ENCODE results near the gene SHISA9. TPM values are rescaled to one million over a fixed set of nuclear protein-coding genes. Genes with fewer than 3 reads are reported as not detected.

SHISA9 gene
- total RNA-seq, 2 donors from 2014 or later, result 0.21 to 3.4 TPM

DNA sequence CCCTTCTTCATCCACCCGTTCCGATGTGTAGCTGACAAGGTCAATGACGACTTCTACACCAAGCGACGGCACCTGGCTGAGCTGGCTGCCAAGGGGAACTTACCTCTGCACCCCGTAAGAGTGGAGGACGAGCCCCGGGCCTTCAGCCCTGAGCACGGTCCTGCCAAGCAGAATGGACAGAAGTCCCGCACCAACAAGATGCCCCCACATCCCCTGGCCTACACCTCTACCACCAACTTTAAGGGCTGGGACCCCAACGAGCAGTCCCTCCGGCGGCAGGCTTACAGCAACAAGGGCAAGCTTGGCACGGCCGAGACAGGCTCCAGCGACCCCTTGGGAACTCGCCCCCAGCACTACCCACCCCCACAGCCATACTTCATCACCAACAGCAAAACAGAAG is 333.6 kb downstream of the SHISA9 start:
- Histone ChIP-seq H3K36me3 (no peaks in the 10 kb centered on the region), H3K9me3 (no peaks in the 10 kb centered on the region), H3K27ac (no peak overlapping the region), H3K4me1 (ENCODE audit: control insufficient read depth in 1 of 2, low read depth in 2 of 2) (no peaks in the 10 kb centered on the region), H3K27me3 (replicated peaks; ENCODE audit: insufficient read depth) (no peaks in the 10 kb centered on the region), H3K4me3 (no peak overlapping the region)
- ATAC-seq (ENCODE audit: insufficient number of reproducible peaks, low FRiP score, low read depth) (no peak), DNase-seq (ENCODE audit: low spot score) (no peak)
- TF ChIP-seq, protein P1, sequence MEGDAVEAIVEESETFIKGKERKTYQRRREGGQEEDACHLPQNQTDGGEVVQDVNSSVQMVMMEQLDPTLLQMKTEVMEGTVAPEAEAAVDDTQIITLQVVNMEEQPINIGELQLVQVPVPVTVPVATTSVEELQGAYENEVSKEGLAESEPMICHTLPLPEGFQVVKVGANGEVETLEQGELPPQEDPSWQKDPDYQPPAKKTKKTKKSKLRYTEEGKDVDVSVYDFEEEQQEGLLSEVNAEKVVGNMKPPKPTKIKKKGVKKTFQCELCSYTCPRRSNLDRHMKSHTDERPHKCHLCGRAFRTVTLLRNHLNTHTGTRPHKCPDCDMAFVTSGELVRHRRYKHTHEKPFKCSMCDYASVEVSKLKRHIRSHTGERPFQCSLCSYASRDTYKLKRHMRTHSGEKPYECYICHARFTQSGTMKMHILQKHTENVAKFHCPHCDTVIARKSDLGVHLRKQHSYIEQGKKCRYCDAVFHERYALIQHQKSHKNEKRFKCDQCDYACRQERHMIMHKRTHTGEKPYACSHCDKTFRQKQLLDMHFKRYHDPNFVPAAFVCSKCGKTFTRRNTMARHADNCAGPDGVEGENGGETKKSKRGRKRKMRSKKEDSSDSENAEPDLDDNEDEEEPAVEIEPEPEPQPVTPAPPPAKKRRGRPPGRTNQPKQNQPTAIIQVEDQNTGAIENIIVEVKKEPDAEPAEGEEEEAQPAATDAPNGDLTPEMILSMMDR (IDR thresholded peaks at IDR 0.05), result no peak

DNA sequence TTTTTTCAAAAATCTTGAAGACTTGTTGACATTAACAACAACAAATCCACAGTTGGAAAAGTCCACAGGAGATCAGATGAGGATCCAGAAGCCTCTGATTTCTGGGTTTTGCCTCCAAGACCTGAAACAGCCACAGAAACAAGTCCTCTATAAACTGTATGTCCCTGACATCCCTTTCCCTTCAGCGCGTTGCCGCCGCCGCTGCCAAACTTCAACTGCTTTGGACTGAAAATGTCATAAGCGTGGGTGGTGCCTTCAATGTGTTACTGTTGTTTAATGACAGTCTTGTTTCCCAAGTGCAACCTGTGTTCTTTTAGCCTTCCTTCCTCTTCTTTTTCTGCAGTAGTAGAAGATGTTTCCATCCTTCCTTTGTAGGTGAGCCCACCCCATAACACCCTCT is 334.9 kb downstream of the SHISA9 start:
- Histone ChIP-seq H3K4me1 (ENCODE audit: control insufficient read depth in 1 of 2, low read depth in 2 of 2) (no peaks in the 10 kb centered on the region), H3K27me3 (replicated peaks; ENCODE audit: insufficient read depth) (no peaks in the 10 kb centered on the region), H3K4me3 (no peak overlapping the region), H3K27ac (no peak overlapping the region), H3K36me3 (no peaks in the 10 kb centered on the region), H3K9me3 (no peaks in the 10 kb centered on the region)
- DNase-seq (ENCODE audit: low spot score), result no peak
- no peak for ATAC-seq (ENCODE audit: insufficient number of reproducible peaks, low FRiP score, low read depth)
- TF ChIP-seq, protein P1 (IDR thresholded peaks at IDR 0.05), result no peak

DNA sequence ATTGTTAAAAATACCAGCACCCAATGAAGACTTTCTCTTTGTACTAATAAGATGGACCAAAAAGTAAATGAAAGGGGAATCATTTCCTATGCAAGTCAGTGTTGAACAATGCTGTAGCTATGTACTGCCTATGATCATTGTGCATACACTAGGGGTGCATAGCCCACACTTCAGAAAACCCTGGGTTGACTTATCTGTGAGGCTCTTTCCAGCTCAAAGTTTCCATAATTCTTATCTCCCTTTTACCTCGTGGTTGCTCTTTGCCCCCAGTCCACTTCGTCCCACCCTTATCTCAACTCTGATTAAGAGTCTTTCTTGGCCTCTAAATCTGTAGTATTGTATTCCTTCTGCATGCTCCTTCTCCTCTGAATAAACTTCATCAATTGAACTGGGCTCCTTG is 336.8 kb downstream of the SHISA9 start:
- DNase-seq (ENCODE audit: low spot score), result no peak
- H3K9me3 ChIP-seq, result no peaks in the 10 kb centered on the region
- no peak overlapping the region for H3K27ac ChIP-seq
- TF ChIP-seq, protein P1 (IDR thresholded peaks at IDR 0.05), result no peak
- no peak overlapping the region for H3K4me3 ChIP-seq
- H3K4me1 ChIP-seq (ENCODE audit: control insufficient read depth in 1 of 2, low read depth in 2 of 2), result no peaks in the 10 kb centered on the region
- no peaks in the 10 kb centered on the region for H3K36me3 ChIP-seq
- H3K27me3 ChIP-seq (replicated peaks; ENCODE audit: insufficient read depth), result no peaks in the 10 kb centered on the region
- ATAC-seq (ENCODE audit: insufficient number of reproducible peaks, low FRiP score, low read depth), result no peak

DNA sequence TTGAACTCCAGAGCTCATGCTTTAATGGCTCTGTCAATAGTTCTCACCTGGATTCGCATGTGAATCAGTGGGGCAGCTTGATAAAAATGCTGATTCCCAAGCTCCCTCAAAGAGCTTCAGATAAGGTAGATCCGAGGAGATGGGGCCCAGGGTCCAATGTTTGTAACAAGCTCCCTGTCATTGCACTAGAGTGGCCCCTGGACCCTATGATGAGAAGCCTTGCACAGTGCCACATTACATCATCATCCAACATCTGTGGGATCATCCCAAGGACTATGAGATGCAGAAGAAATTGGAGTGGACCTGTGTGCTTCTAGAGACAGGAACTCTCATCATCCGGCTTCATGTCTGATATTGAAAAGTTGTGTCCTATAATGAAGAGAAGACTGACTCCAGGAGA is 340.8 kb downstream of the SHISA9 start:
- no peak overlapping the region for H3K4me3 ChIP-seq
- DNase-seq (ENCODE audit: low spot score), result no peak
- H3K4me1 ChIP-seq (ENCODE audit: control insufficient read depth in 1 of 2, low read depth in 2 of 2), result no peaks in the 10 kb centered on the region
- H3K27ac ChIP-seq, result no peak overlapping the region
- no peaks in the 10 kb centered on the region for H3K36me3 ChIP-seq
- H3K27me3 ChIP-seq (replicated peaks; ENCODE audit: insufficient read depth), result no peaks in the 10 kb centered on the region
- TF ChIP-seq, protein P1 (IDR thresholded peaks at IDR 0.05), result no peak
- no peaks in the 10 kb centered on the region for H3K9me3 ChIP-seq
- ATAC-seq (ENCODE audit: insufficient number of reproducible peaks, low FRiP score, low read depth), result no peak

DNA sequence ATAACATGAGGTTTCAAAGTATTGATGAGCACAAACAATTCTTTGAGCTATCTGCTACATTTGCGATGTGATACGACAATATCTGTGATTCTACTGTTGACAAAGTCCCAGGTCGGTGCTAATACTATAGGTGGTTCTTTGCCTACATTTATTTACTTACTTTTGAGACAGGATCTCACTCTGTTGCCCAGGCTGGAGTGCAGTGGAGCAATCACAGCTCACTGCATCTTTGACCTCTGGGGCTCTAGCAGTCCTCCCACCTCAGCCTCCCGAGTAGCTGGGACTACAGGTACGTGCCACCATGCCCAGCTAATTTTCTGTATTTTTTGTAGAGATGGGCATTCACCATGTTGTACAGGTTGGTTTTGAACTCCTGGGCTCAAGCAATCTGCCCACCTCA is 343.4 kb downstream of the SHISA9 start:
- ATAC-seq (ENCODE audit: insufficient number of reproducible peaks, low FRiP score, low read depth), result no peak
- no peaks in the 10 kb centered on the region for H3K9me3 ChIP-seq
- H3K27me3 ChIP-seq (replicated peaks; ENCODE audit: insufficient read depth), result no peaks in the 10 kb centered on the region
- no peak overlapping the region for H3K4me3 ChIP-seq
- TF ChIP-seq, protein P1 (IDR thresholded peaks at IDR 0.05), result no peak
- H3K4me1 ChIP-seq (ENCODE audit: control insufficient read depth in 1 of 2, low read depth in 2 of 2), result no peaks in the 10 kb centered on the region
- no peak overlapping the region for H3K27ac ChIP-seq
- no peaks in the 10 kb centered on the region for H3K36me3 ChIP-seq
- DNase-seq (ENCODE audit: low spot score), result no peak
